ENCODE data around the gene SLC39A9.

DNA sequence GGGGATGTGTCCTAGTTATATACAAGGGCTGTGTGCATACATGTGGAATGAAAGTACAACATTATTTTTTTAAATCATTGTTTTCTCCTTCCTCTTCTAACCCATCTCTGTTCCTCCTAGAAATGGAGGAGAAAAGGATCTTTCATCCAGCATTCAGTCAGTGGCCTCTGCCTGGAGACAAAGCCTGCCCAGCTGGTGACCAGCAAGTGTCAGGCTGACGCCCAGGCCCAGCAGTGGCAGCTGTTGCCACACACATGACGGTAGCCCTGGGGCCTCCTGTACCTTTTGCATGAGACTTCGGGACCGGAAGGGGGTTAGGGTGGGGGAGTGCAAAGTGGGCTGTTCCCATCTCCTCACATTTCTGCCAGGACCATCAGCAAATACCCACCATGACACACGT, 46.6 kb upstream of the SLC39A9 start:
- no peak for TF ChIP-seq TBP (CRISPR knock-in tag; IDR thresholded peaks at IDR 0.05)
- TF ChIP-seq, protein P1, sequence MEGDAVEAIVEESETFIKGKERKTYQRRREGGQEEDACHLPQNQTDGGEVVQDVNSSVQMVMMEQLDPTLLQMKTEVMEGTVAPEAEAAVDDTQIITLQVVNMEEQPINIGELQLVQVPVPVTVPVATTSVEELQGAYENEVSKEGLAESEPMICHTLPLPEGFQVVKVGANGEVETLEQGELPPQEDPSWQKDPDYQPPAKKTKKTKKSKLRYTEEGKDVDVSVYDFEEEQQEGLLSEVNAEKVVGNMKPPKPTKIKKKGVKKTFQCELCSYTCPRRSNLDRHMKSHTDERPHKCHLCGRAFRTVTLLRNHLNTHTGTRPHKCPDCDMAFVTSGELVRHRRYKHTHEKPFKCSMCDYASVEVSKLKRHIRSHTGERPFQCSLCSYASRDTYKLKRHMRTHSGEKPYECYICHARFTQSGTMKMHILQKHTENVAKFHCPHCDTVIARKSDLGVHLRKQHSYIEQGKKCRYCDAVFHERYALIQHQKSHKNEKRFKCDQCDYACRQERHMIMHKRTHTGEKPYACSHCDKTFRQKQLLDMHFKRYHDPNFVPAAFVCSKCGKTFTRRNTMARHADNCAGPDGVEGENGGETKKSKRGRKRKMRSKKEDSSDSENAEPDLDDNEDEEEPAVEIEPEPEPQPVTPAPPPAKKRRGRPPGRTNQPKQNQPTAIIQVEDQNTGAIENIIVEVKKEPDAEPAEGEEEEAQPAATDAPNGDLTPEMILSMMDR (CRISPR knock-in tag; IDR thresholded peaks at IDR 0.05): no peak
- no peak for TF ChIP-seq YEATS4 (CRISPR knock-in tag; IDR thresholded peaks at IDR 0.05; ENCODE audit: borderline replicate concordance)

All from HepG2 (cell line).